Lung (tissue), 12 donors: ENCODE data around the gene CBX5. TPM values are rescaled to one million over a fixed set of nuclear protein-coding genes. Genes with fewer than 3 reads are reported as not detected.

ENCODE experiments used
- ATAC-seq: fragments of 200-7000 bp; cut with Tn5 transposase; one replicate; pipeline ENCODE4 v1.9.1; 2020; ENCODE audit warnings: moderate number of reproducible peaks; ENCODE audit not compliant: insufficient read depth, low FRiP score
- DNase-seq, 3 donors: peaks; one replicate each; pipeline ENCODE4 v3.0.0-alpha.2; 2013 to 2017
- H3K27ac ChIP-seq, 2 donors: one replicate each; pipeline ENCODE4 v1.5.1; 2013; ENCODE audit warnings: mild to moderate bottlenecking in 2 of 2, moderate library complexity in 2 of 2, control low read depth in 1 of 2, inconsistent platforms in 1 of 2, low read depth in 1 of 2, low read length in 1 of 2
- H3K27me3 ChIP-seq, 3 donors: one replicate each; pipeline ENCODE4 v1.5.1; 2013; ENCODE audit warnings: low read length in 2 of 3; ENCODE audit not compliant: control insufficient read depth in 3 of 3, insufficient read depth in 3 of 3
- H3K36me3 ChIP-seq, 4 donors: one replicate each; pipeline ENCODE4 v1.5.1; 2013; ENCODE audit warnings: low read length in 4 of 4, mild to moderate bottlenecking in 1 of 4, moderate library complexity in 1 of 4; ENCODE audit not compliant: control insufficient read depth in 4 of 4, insufficient read depth in 4 of 4
- H3K4me1 ChIP-seq, 5 donors: one replicate each; pipeline ENCODE4 v1.5.1; 2013; ENCODE audit warnings: low read length in 5 of 5, mild to moderate bottlenecking in 2 of 5, moderate library complexity in 1 of 5; ENCODE audit not compliant: control insufficient read depth in 5 of 5, insufficient read depth in 5 of 5
- H3K4me3 ChIP-seq: one replicate; pipeline ENCODE4 v1.5.1; 2013; ENCODE audit warnings: mild to moderate bottlenecking, control low read depth, moderate library complexity
- H3K9ac ChIP-seq, 2 donors: one replicate each; pipeline ENCODE4 v1.5.1; 2013; ENCODE audit warnings: low read length in 2 of 2, control low read depth in 1 of 2; ENCODE audit not compliant: insufficient read depth in 1 of 2
- H3K9me3 ChIP-seq, 4 donors: one replicate each; pipeline ENCODE4 v1.5.1; 2013; ENCODE audit warnings: low read length in 3 of 4, mild to moderate bottlenecking in 1 of 4, moderate library complexity in 1 of 4; ENCODE audit not compliant: control insufficient read depth in 4 of 4, insufficient read depth in 3 of 4
- CTCF ChIP-seq: IDR thresholded peaks from 2 replicates; pipeline ENCODE4 v1.5.1; 2012; ENCODE audit warnings: mild to moderate bottlenecking; ENCODE audit errors: control extremely low read depth, extremely low read depth
- WGBS, 2 donors: extraction: QIAGEN DNeasy Blood & Tissue Kit; methylation state at CpG; one replicate each; pipeline ENCODE4 v1.1.7; 2013; 5-methylcytosine and 5-hydroxymethylcytosine counted together
- polyA plus RNA-seq, 2 donors: library from polyadenylated mRNA; stranded (reverse); fragments of 200-250 nt; gene quantifications; one replicate each; pipeline ENCODE4 v1.2.1, GENCODE V29; 2013
- total RNA-seq, 2 donors: library from RNA; depleted of rRNA in 1 of 2; stranded (reverse); fragments of >200 nt in 1 of 2; gene quantifications; one replicate each; pipeline ENCODE4 v1.2.1, GENCODE V29; 2014 to 2021
- donor health status: control.
- donor health status: control.
- donor health status: Bipolar disorder and iron deficiency.
- donor health status: healthy.
- donor health status: DM: yes; HTN: yes; CAD: no.

The CBX5 gene
- total and polyA plus RNA-seq, 4 donors = 8.3 to 78.3 (median 30.3) TPM

- Histone ChIP-seq H3K9me3 (no peaks in the 10 kb centered on the region), H3K36me3 (peaks cover under 1 to 9% (median 4%) of the 10 kb centered on the region in 4 donors), H3K27ac (no peak overlapping the region), H3K4me3 (no peak overlapping the region), H3K4me1 (peaks cover 0 to 4% (median 0%) of the 10 kb centered on the region in 5 donors), H3K27me3 (no peaks in the 10 kb centered on the region), H3K9ac (no peak overlapping the region)
- WGBS, 2 donors = 86 to 92% methylated on average over 30 of the region's 30 CpGs
- TF ChIP-seq CTCF = no peak
- DNase-seq (no peak), ATAC-seq (no peak)
Measured at GRCh38 chr12:54292083-54292930, 12.4 kb upstream of the CBX5 start.

GRCh38 chr12:54287261-54288157 lies 7.6 kb upstream of the CBX5 start:
- 68 to 70% methylated on average over 8 of the region's 8 CpGs for WGBS, 2 donors
- DNase-seq = no peak

More at GRCh38 chr12:54287261-54288157, 7.6 kb upstream of the CBX5 start:
- Histone ChIP-seq H3K9me3 (no peaks in the 10 kb centered on the region), H3K4me1 (peaks cover 7 to 25% (median 9%) of the 10 kb centered on the region in 5 donors), H3K36me3 (peaks cover 27 to 42% (median 38%) of the 10 kb centered on the region in 4 donors), H3K9ac (no peak overlapping the region), H3K27ac (no peak overlapping the region), H3K4me3 (no peak overlapping the region), H3K27me3 (no peaks in the 10 kb centered on the region)
- no peak for ATAC-seq
- no peak for TF ChIP-seq CTCF
